ENCODE data around the gene EPB41L2.
"Not testable (repeated sequence)": the region's sequence is repeated elsewhere in the genome, so short reads cannot be mapped to it uniquely, and the experiment has no call there.

EPB41L2 gene

DNA sequence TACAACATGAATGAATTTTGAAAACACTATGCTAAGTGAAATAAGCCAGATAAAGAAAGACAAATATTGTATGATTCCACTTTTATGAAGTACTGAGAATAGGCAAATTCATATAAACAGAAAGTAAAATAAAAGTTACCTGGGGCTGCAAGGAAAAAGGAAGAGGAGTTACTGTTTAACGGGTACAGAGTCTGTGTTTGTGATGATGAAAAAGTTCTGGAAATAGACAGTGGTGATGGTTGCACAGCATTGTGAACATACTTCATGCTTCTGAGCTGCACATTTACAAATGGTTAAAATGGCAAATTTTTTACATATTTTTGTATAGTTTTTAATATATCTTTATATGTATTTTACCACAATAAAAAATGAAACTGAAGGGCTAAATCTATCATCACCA is 29.4 kb downstream of the EPB41L2 start:
- DNase-seq, result no peak

DNA sequence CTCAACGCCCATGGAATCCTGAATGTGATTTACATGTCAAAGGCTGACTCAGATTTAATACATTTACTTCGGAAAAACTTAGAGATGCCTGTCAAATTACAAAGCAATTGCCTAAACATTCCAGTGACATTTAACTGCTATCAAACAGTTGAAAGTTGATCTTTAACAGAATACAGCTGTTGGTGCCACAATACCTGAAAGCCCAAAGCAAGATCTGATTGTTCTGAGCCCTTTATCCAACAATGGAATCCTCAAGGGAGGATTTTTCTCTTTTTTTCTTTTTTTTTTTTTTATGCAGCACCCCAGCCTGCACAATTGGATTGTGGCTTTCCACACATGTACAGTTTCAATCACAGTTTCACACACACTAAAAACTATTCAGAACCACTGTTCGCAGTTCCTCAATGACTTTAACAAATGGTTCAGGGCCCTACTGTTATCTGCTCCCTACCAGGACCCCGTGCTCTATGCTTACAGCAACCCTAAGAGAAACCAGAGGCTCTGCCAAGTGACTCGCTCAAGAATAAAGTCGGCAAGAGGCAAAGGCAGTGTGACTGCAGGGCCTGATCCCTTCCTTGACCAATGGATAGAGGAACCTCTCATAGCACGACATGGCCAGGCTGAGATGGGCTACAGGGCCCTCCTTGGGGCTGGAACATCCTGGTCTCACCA is 33.3 kb downstream of the EPB41L2 start:
- DNase-seq, result no peak

DNA sequence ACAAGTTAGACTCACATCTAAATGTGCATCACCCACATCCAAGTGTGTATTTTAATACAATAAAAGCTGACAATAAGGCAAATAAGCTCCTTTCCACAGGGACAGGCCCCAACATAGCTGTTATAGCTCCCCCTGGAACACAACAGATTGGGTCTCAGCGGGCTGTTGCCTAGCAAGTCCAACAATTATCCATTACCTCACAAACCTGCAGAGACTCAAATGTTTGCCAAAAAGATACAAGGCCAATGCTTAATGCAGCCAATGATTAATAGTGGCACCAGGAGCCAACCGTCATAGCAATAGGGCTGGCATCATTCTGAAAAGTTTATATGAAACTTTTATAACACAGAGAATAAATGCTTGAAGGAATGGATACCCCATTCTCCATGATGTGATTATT is 35.7 kb downstream of the EPB41L2 start:
- DNase-seq, result no peak

DNA sequence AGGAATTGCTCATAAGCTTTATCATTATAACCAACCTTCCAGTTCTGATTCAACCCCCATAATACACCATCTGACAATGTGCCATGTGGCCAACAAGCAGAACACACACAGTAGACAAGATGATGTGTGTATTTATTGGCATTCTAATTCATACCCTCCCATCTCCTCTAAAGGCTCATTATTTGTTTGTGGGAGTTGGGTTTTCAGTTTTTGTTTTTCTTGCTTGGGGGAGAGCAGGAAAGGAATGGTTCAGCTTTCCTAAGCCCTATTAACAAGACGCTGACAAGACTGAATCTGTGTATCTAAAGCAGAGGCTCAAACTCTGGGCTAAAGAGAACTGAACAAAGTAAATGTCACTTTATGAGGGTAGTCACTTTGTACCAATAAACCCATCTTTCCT is 36.8 kb downstream of the EPB41L2 start:
- no peak for DNase-seq

DNA sequence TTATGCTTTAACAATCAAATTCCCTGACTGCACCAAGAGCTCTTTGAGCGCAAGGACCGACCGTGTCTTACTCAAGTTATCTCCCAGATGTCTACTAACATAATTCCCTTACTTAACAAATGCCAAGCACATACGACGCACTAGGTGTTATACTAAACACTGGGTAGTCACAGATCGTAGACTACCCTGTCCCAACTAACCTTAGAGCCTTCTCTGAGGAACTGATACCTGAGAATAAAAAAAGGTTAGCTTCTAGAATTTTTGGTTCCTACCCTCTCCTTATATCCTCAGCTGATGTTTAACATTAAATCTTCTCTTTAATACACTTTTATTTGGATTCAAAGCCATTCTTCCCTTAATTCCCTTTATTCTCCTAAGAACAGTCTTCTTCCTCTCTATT is 38.5 kb downstream of the EPB41L2 start:
- DNase-seq, result no peak

DNA sequence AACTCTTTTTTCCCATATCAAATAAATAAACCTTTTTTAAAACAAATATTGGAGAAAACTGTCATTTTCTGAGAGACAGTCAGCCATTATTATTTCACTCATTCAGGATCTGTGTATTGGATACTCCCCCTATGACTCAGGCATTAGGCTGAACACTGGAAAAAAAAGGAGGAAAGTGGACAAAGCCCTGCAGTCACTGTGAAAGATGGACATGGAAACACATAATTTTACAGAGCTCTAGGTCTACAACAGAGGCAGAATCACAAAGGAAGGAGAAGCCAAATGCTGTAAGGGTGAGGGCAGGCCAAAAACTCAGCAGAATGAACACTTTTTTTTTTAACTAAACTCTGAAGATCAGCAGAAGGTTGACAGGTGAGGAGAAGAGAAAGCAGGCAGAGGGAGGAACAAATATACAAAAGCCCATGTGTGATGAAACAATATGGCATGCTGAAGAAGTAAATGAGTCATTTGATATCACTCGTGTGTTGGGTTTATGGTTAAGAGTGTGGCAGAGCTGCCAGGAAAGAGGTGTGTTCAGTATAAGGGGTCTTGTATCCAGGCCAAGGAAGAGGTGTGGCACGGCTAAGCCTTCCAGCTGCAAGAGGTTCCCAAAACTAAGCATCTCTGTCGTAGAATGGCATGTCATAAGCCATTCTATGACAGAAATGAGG is 39.1 kb downstream of the EPB41L2 start:
- DNase-seq, result no peak

DNA sequence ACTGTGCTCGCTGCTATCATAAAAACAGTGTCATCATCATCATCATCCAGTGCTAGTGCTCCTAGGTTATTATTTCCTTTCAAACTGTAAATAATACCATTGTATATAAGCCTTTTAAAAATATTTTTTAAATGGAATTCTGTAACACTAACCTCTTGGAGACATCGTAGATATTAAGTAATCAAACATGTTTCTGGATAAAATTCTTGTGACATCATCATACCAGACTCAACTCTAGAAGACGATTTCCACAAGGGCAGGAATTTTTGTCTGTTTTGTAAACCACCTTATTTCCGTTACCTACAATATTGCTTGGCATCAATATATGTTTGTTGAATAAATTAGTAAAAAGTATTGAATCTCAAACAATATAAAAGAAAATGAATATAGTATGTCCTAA is 40.4 kb downstream of the EPB41L2 start:
- DNase-seq, result no peak

DNA sequence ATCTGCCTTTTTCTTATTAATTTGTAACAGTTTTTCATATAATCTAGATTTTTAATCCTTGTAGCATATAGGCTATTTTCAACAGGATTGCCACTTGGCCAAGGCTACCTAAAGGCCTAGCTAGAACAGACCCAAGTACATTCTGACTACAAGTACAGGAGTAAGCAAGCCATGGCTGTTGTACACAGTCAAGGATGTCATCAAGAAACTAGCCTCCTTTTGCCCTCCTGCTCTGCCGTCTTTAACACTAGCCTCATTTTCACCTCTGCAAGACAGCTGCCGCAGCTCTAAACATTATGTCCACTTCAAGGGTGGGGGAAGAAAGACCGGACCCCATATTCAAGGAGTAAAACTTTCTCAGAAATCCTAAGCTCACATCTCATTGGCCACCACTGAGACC is 45.1 kb downstream of the EPB41L2 start:
- DNase-seq, result no peak

DNA sequence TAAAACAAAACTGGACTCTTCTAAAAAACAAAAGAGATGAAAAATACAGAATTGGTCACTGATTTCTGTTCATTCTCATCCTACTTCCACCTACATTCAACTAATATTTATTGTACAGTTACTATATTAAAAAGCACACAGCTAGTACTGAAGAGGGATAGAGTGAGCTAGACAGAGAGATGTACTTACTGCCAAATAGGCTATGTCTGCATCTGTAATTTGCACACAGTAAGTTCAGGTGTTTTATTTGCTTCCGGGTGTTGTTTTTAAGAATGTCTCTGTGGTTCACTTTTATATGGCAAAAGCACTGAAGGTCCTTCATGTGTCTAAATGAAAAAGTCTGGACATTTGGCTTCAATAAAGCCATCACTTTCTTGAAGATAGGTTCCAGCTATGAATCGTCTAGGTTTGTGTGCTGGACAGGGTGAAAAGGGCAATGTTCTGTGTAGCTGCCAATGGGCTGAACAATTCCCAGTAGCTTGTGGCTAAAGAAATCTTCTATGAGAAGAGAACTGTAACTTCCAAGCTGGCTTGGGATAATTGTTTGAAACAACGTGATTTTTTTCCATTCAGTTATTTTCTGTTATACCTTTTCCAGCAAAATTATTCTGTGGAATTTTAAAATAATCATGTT is 47.3 kb downstream of the EPB41L2 start:
- DNase-seq, result no peak

DNA sequence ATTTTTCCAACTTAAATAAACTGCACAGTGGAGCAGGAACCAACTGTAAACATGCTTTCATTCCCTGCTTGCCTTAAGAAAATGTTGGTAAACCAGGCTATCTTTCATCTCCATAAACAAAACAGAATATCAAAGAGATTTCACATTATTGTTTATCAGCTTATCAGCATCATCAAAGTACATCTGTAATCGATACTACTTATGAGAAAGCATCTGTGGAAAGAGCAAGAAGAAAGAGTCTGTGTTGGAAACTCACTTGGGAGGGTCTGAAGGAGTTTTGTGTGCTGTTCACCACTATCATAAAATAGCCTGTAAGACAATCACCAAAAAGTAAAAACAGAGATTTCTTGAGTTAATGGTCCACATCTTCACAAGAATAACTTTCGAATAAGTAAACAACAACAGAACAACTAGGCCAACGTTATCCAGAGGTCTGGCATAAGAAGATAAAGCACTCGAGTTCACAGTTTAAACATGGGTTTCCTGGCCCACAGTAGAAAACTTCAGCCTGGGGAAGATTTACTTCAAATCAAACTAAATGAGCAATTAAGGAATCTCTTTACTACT is 47.9 kb downstream of the EPB41L2 start:
- no peak for DNase-seq

DNA sequence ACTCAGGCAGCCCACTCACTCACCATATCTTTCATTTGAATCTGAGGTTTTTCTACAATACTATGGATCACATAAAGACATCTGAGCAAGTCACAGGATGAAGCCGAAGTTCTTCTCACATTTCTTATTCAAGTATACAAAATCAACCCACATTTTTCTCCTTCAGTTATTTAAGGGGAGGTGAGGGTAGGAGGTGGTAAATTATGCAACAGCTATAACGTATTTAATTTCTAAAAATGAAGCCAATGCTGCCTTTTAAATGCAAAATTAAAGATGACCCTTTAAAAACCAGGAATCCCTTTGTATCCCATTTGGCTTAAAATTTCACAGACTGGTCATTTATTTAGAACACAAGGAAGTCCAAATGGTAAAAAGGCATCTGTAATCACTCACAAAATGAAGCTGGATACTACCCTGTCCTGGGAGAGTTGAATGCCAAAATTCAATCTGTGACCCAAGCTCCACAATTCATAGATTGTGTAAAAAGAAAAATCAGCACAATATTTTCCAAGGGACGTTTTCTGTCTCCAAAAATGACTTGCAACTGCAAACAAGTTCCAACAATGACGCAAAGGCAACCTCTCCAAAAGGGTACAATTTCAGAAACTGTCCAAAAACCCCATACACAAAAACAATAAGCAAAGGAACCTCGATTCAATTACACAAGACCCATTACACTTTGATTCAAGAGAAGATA is 48.8 kb downstream of the EPB41L2 start:
- no peak for DNase-seq

DNA sequence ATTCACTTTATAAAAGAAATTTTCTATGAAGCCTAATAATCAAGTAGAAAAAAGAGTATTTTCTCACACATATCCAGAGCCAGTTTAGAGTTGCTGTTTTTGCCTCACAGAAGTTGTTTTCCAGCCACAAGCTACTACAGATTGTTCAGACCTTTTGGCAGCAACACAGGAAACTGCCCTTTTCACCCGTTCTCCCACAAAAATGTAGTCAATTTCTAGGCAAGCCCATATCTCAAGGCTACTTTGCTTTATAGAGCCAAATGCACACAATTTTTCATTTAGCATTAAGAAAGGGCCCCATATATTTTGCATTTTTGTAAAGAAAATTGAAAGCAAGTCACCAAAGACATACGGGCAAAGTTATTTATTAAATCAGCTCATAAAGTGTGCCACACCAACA is 49.5 kb downstream of the EPB41L2 start:
- no peak for DNase-seq

DNA sequence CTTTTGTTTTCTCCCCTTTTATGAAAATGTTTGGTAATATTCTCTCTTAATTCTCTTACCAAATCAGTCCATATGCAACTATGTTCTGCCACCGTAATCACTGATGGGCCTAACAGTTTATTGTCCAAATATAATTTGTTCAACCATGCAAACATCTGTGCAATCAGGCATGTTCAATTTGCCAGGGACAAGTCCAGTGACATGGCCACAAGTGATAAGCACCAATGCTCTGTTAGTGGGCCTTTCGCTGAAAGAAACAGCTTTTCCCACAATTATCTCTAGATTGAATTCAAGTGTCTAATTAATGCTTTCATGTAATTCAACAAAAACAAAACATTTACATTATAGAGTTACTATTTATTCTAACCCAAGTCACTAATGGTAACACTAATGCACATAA is 53.3 kb downstream of the EPB41L2 start:
- no peak for DNase-seq

DNA sequence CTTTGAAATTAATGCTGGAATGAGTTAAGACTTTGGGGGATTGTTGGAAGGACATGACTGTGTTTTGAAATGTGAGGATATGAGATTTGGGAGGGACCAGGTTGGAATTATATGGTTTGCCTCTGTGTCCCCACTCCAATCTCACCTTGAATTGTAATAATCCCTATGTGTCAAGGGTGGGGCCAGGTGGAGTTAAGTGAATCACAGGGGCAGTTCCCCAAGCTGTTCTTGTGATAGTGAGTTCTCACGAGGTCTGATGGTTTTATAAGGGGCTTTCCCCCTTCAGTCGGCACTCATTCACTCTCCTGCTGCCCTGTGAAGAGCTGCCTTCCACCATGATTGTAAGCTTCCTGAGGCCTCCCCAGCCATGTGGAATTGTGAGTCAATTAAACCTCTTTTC is 54.1 kb downstream of the EPB41L2 start:
- DNase-seq, result not testable (repeated sequence)

DNA sequence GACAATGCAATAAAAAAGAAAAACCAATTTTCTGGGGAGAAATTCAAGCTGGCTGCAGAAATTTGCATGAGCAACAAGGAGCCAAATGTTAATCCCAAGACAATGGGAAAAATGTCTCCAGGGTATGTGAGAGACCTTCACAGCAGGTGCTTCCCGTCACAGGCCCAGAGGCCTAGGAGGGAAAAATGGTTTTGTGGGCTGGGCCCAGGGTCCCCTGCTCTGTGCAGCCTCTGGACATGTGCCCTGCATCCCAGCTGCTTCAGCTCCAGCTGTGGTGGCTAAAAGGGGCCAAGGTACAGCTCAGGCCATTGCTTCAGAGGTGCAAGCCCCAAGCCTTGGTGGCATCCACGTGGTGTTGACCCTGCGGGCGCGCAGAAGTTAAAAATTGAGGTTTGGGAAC is 55.1 kb downstream of the EPB41L2 start:
- not testable (repeated sequence) for DNase-seq

DNA sequence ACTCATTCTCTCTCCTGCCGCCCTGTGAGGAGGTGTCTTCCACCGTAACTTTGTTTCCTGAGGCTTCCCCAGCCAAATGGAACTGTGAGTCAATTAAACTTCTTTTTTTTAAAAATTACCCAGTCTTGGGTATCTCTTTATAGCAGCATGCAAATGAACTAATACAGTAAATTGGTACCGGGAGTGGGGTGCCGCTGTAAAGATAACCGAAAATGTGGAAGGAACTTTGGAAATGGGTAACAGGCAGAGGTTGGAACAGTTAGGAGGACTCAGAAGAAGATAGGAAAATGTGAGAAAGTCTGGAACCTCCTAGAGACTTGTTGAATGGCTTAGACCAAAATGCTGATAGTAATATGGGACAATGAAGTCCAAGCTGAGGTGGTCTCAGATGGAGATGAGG is 55.8 kb downstream of the EPB41L2 start:
- no peak for DNase-seq

DNA sequence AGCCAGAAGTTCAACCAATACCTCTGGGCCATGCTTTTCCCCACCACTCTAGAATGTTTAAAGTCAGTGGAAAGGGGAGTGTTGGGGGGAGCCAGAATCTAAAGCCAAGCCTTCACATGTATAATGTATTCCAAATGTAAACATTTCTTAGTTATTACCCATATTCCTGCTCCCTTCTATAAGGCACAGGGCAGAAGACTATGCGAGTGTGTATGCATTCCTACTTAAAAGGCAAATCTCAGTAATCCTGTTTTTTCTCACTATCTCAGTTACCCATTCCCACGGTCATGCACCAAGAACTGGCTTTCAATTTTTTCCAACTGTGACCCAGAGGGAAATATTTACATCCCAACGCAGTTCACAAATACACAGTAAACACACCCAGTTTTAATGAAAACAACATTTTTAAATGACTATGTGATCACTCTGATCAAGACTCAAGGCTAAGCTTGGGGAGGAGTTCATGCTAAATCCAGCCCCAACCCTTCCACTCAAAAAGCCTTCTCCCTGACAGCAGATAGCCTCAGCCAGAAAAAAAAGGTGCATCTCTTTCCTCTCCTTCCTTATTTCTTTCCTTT is 57.5 kb downstream of the EPB41L2 start:
- DNase-seq, result no peak

DNA sequence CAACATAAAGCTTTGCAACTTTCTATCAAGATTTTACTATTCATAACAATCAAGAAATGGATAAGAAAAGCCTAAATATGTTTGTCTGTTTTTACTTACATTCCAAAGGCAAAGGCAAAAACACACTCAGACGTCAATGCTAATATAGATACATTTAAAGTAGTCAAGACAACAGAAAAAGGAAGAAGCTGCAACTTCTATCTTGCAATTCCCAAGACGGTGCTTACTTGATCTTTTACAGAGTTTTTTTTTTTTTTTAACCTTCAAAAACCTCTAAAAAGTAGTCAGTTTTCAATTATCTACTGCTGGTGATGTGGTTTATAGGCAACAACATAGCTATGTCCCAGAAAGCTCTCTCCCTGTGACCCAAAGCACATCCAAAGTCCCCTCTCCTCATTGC is 58.1 kb downstream of the EPB41L2 start:
- DNase-seq, result no peak

DNA sequence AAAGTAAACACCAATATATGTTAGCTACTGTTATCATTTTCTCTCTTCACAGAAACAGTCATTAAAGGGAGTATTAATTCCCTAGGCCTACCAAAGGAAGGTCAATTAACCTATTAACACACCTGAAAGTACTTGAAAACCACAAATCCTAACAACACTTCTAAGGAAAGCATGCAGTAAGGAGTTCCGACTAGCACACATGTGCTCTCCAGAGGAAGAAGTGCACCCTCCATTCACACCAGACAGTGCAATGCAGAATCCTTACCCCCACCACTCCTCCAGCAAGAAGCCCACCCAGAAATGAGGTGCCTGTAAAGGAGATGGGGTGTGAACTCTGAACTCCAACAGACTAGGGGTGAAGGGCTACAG is 58.7 kb downstream of the EPB41L2 start:
- no peak for DNase-seq

DNA sequence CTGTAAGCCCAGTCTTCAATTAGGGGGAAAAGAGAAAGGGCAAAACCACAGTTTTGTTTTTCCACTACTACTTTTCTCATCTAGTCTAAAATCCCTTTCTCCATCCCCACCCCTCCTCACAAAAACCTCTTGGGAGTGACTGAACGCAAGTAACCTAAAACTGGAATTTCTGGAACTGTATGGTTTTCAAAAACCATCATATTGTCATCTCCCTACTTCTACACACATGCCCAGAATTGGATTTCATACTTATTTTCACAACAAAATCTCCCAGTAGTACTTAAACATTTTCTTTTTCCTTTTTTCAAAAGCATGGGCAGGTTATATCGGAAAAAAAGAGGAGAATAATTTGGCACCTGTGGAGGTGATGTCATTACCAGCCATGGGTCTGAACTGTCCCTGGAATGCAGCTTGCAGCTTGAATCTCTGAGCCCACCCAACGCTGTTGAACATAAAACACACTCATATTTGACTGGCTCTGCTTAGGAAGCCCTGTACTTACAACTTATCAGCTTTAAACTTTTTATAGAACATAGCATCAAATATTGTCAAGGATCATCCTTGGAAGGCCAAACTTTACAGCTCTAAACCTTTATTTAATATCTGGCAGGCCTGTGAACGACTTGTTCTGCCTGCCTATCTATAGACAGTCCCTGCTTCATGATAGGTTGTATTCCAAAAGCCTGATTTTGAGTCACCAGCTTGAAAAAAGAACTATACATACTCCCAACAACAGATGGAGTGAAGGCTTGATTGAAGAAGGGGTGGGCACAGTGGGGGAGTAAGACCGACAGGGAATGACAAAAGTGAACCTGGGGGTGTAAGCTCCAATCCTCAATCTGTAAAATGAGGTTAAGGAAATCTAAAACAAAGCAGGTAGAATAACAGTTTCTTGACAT is 59.3 kb downstream of the EPB41L2 start:
- DNase-seq, result no peak

DNA sequence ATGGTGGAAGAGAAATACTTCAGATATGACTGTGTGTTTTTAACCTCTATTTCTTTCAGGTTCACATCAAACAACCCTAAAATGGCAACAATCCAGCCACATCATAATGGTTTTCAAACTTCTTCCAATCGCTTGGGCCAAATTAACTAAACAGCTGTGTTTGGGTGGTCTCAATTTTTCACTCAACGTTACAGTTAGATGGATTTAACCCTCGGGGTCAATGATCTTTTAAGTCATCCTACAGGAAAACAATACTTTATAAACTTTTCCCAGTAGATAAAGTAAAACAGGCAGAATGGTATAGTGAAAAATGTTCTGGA is 60.4 kb downstream of the EPB41L2 start:
- DNase-seq, result no peak

DNA sequence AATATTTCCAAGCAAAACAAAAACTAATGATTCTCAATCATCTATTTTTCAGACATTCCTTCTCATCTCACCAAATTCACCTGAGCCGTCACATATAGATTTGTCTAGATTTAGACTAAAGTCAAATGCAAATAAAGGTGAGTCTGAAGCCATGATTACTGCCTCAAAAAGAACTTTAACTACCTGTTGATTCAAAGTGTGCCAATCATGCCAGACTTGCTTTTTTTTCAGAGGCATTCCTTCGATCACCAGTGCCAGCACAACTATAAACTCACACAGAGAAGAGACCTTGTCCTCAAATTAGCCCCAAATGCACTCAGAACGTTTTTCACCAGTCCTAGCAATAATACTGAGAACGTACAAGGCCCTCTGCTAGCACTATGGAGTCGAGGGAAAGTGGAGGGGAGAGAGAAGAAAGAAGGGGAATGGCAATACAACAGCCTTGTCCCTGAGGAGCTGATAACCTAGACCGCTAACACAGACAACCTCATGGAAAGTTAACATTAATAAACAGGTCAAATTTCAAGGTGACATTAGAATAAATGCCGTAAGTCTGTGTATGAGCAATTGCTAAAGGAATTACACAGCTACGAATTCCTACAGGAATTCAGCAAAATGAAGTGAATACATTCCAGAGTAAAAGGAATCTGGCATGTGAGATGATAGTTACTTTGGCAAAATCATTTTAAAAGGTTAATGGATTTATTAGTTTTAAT is 60.9 kb downstream of the EPB41L2 start:
- no peak for DNase-seq

Measured in stimulated activated CD4-positive, alpha-beta T cell treated with anti-CD3 and anti-CD28 coated beads, Interleukin-4, amount 100 ng/mL, for 4 hours (primary cell).